Femur (tissue), 1 donor: ENCODE measurements around the gene FOXP4.

Experiments
- DNase-seq: peaks from one replicate; pipeline ENCODE4 v3.0.0-alpha.2; 2017

Gene FOXP4

DNA sequence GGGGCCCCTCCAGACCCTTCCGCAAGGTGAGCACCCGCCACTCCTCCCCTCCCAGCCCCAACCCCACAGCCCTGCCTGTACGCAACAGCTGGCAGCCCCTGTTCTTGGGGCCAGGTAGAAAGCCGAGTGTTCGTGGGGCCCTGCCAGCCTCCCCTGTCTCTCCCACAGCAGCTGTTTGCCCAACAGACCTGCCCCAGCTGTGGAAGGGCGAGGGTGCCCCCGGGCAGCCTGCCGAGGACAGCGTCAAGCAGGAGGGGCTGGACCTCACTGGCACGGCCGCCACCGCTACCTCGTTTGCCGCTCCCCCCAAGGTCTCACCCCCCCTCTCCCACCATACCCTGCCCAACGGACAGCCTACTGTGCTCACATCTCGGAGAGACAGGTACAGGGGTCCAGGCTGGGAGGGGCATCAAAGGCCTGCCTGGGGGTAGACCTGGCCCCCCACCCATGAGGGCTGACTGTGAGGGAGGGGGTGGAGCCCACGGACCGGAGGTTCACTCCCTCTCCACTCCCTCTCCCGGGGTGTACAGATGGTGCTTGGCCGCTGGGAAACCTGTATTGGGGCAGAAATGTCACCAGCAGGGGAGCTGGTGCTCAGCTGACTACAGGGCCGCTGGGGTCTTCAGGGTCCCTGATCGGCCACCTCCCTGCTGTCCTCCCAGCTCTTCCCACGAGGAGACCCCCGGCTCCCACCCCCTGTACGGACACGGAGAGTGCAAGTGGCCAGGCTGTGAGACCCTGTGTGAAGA, 41.1 kb downstream of the FOXP4 start:
- DNase-seq = no peak

DNA sequence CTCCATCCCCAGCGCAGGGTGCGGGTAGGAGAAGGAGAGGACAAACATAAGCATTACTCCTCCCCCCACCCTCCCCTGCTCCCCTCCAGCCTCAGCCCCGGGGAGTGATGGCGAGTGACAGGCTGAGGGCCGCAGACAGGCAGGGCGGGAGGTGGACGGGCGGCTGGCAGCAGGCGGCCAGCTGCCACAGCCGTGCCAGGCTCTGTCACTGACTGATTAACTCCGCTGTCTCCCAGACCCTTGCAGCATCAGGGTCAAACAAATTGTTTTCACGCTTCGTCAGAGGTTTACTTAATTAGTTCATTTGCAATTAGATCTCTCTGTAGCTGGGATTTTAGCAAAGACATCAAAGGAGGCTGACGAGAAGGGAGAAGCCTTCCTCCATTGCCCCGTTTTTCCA, 41.9 kb downstream of the FOXP4 start:
- no peak for DNase-seq

DNA sequence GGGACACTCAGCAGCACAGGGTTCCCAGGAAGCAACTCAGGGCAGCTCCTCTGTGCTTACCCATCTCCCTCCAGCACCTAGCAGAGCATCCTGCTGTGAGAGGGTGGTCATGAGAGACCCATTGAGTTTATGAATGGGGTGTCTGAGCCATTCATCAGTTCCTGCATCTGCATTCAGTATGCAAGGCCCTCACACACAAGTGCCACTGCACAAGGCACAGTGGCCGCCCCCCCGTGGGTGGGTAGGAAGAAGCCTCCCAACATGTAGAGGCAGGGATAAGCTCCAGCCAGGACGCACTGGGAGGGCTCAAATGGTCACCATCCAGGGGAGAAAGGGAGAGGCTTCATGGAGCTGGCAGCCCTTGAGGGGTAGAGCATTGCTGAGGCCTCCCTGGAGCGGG, 43.0 kb downstream of the FOXP4 start:
- no peak for DNase-seq

DNA sequence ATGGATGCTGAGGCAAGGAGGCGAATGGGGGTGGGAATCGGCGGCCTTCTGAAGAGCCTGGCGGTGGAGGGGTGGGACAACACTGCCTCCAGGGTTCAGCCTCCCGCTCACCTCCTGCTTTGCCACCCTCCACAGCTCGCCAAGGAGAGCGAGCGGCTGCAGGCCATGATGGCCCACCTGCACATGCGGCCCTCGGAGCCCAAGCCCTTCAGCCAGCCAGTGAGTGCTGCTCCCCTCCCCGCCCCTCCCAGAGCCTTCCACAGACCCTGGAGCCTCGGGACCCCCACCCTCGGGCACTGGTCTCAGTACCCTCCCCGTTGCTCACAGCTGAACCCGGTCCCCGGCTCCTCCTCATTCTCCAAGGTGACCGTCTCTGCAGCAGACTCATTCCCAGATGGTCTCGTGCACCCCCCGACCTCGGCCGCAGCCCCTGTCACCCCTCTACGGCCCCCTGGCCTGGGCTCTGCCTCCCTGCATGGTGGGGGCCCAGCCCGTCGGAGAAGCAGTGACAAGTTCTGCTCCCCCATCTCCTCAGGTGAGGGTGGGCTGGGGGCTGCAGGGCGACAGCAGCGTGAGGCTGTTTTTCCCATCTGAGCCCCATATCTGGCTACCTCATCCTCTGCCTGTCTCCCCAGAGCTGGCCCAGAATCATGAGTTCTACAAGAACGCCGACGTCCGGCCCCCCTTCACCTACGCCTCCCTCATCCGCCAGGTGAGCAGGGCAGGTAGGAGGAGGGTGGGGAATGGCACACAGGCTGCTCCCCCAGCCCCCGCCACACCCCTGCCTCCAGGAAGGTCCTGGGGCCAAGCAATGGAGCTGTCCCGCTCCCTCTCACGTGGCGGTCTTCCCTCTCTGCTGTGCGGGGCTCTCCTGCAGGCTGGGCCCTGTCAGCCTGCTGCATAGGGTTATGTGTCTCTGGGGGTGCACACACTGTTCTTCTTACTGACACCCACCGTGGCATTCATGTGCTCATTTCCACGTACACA, 43.7 kb downstream of the FOXP4 start:
- DNase-seq = no peak

DNA sequence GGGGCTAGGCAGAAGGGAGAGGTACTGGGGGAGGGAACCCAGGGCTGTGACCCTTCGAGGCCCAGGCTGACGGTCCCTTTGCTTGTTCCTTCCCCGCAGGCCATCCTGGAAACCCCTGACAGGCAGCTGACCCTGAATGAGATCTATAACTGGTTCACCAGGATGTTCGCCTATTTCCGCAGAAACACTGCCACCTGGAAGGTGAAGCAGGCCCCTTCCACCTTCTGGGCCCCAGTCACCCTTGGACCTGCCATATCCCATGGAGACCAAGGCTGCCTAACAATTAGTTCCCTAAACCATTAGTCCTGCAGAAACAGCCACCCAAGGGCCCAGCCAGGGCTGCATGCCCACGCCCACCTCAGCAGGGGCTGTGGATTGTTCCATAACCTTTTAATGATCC, 44.9 kb downstream of the FOXP4 start:
- DNase-seq = no peak

DNA sequence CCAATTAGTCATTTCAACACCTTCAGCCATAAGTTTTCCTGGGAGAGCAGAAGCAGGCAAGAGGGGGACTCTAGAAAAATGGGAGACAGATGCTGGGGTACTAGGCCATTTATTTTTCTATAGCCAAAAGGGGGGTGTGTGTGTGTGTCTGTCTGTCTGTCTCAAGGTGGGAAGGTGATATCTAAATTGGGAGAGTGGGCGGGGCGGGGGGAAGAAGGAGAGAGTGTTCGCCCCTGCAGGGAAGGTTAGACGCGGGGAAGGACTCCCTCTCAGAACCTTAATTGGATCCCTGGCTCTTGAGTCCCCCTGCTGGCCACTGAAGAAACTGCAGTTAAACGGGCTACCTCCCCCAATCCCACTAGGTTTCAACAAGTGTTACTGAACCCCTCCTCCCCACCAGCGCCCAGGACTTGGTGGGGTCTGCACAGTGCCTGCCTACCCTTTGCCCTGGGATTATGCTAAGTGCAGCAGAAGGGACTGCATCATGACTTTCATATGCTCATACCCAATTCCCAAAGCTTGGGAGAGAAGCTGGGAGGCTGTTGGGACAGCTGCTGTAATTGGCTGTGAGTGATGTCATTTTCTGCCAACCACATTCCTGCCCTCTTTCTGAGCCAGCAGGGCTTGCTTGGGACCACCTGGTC, 45.8 kb downstream of the FOXP4 start:
- DNase-seq = peak; percentile 87

DNA sequence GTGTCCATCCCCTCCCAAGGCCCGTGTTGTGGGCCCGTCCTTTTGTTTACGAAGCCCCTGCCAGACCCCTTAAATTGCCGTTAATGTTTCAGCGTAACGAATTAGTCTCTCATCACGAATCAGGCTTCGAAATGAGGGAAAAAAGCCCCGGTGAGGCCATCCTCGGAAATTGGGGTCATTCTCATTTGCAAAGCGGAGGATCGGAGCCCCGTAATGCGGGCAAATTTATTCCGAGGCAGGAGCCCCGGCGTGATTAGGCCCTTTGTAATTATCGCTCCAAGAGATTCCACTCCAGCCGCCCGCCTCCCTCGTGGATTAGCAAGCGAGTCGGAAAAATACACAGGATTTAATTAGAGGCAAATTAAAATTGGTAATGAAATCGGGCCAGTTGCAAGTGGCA, 47.2 kb downstream of the FOXP4 start:
- no peak for DNase-seq

DNA sequence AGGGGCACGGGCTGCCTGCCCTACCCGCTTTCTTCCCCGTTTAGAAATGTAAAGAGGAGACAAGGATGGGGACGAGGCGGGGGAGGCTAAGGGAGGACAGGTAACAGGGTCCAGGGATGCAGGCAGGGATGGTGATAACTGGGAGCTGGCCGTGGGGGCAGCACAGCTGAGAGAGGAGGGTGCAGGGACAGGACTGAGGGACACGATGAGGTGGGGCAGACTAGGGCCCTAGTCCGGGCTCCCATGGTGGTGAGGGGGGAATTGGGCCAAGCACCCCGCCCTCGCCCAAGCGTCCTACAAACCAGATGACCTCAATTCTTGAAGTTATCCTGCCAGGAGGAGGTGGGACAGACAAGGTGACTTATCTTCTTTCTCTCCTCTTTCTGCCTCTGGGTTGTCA, 47.7 kb downstream of the FOXP4 start:
- DNase-seq = no peak

DNA sequence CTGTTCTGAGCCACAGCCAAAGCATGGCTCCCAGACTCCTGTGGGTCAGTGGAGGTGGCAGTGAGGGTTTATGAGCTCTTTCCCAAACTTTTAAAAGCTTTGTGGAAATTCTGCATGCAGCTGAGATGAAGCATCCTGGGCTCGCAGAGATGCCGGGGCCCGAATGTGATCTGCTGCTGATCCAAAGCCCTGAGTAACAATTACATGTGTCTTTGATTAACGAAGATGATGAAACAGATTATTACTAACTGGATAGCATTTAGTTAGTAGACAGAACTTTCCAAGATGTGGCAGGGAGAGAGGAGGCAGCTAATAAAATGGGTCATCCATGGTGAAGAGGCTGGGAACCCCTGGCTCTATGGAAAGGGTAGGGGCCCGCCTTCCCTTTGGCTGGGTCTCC, 48.1 kb downstream of the FOXP4 start:
- DNase-seq = no peak

DNA sequence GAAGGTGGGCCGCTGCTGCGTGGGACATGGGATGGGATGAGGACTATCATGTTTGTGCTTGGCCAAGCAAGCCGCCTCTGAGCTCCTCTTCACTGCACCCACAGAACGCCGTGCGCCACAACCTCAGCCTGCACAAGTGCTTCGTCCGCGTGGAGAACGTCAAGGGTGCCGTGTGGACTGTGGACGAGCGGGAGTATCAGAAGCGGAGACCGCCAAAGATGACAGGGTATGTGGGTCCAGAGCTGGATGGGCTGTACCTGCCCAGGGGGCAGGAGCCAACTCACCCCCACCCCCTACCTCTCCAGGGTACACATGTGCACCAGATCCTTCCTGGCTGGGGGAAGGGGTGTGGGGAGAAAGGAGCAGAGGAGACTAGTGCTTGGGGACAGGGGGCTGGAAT, 48.6 kb downstream of the FOXP4 start:
- no peak for DNase-seq

DNA sequence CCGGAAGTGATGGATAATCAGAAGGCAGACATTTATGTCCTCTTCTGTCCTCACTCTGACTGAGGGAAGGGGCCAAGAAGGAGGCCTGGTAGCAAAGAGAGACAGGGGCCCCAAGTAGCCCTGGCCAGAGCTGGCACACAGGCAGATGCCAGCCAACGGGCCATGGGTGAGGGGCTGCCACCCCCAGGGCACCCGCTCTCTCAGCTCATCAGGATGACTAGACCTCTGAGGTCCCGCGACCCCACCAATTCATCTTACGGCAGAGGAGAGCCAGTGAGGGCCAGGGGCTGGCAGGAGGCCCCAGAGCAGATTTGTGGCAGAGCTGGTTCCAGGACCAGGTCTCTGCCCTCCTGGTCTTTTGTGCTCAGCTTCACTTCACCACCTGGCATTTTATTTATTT, 49.0 kb downstream of the FOXP4 start:
- DNase-seq = no peak

DNA sequence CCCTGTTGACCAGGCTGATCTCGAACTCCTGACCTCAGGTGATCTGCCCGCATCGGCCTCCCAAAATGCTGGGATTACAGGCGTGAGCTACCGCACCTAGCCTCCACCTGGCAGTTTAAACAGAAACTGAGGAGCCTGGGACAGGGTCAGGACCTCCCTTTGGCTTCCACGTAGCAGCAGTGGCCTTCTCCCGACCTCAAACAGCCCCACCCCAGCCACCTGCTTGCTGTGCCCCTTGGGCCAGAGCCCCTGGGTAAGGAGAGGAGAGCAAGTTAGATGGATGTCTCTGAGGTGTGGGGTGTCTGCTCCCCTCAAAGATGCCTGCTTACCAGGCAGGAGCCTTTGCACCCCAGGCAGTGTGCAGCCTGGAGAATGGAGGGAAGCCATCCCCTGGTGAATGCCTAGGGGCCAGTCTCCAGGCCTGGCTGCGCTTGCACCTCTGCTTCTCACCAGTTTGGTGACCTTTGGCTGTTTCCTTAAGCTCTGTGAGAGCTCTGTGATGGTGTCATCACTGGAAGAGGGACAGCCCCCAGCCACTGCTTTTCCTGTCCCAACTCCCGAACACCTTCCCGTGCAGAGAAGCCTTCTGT, 50.0 kb downstream of the FOXP4 start:
- DNase-seq = no peak

DNA sequence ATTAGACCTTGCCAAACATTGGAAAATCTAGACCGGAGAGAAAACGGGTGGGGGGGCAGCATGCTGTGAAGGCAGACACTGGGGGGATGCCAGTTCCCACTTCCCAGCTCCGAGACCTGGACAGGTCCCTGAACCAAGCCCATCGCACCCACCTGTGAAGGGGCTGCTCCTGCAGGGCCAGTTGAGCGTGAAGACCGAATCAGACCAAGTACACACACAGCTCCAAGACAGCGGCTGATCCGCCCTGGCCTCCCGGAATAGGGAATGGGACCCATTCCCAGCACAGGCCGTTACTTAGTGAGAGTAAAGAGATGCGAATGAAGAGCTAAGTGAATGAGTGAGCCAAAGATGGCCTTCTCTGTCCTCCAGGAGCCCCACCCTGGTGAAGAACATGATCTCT, 50.6 kb downstream of the FOXP4 start:
- no peak for DNase-seq

DNA sequence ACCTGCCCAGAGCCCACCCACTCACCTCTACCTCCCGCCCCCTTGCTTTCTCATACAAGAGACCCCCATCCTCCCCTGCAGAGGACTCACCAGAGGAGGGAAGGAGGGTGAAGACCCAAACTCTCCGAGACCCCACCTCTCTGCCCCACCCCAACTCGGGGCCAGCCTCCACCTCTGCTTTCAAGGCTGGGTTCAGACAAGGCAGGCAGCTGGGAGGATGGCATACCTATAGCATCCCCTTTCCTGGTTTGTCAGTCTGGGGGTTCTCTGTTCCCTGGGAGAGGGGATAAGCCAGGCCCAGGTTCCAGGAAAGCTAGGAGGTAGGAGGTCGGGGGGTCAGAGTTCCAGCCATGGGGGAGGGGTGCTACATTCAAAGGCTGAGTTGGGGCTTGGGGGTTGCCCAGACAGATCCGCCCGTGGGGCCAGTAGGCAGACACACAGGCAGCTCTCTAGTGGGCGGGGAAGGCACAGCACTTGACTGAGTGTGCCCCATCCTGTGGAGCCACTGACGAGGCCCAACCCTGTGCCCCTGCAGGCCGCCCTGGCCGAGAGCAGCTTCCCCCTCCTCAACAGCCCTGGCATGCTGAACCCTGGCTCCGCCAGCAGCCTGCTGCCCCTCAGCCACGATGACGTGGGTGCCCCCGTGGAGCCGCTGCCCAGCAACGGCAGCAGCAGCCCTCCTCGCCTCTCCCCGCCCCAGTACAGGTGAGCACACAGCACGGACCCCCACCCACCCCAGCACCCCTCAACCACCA, 51.2 kb downstream of the FOXP4 start:
- no peak for DNase-seq

DNA sequence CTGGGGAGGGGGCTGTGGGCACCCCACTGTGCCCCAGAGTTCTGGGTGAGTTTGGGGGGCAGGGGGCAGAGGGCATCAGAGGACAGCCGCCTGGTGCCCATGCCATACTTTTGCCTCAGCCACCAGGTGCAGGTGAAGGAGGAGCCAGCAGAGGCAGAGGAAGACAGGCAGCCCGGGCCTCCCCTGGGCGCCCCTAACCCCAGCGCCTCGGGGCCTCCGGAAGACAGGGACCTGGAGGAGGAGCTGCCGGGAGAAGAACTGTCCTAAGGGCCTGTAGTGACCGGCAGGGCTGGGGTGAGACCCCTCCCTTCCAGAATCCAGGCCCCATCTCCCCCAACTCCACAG, 52.5 kb downstream of the FOXP4 start:
- DNase-seq = no peak

DNA sequence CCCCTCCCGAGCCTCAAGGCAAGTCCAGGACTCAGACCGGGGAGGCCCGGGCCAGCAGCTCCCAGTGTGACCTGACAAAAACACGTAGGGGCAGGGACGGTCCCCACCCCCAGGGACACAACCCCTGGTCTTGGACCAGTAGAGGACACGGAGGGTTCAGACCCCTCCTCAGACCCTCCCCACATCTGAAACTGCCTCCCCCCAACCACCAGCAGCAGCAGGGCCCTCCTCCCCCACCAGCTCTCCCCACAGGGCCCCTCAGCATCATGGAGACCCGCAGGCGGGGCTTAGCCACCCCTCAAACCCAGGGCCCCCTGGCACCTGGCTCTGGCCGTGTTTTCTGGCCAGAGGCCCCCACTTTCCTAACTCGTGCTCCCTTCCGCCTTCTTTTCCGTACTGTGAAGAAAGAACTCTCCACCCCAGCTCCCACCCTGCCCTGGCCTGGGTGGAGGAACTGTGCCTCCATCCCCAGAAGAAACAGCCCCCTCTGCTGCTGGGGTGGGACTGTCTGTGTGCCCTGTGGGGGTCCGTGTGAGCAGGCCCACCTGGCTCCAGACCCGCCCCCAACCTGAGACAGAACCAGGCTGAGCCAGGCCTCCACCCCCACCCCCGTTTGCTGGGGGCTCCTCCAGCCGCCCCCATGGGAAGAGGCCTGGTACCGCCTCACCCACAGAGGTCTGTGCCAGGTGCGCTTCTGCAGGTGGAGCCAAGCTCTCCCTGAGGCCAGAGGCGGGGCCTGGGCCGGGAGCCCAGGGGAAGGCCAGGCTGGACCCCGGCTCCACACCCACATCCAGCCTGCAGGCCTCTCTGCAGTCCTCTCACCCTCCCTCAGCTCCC, 53.1 kb downstream of the FOXP4 start:
- peak; percentile 26 for DNase-seq

DNA sequence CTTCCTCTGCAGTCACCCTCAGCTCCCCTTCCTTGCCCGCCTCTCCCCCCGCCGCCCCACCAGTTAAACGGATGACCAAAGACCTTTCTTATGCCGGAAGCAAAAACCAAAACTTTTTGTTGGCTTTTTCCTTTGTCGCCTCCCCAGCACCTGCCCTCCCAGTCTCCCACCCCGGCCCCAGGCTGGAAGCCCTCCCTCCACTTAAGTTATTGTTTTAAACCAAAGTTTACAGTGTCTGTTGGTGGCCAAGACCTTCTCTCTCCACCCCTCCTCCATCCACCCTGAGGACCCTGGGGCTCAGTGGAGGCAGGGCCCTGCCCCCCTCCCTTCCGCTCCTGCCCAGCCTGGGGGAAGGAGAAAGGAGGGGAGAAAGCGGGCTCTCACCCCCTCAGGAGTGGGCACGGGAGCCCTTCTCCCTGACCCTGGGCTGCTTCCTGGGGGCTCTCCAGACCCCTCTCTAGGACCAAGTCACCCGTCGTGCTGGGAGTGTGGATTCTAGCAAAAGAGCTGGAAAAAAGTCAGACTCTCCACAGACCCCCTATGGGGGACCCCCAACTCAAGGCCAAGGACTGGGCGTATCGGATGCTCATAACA, 53.8 kb downstream of the FOXP4 start:
- DNase-seq = peak; percentile 17

DNA sequence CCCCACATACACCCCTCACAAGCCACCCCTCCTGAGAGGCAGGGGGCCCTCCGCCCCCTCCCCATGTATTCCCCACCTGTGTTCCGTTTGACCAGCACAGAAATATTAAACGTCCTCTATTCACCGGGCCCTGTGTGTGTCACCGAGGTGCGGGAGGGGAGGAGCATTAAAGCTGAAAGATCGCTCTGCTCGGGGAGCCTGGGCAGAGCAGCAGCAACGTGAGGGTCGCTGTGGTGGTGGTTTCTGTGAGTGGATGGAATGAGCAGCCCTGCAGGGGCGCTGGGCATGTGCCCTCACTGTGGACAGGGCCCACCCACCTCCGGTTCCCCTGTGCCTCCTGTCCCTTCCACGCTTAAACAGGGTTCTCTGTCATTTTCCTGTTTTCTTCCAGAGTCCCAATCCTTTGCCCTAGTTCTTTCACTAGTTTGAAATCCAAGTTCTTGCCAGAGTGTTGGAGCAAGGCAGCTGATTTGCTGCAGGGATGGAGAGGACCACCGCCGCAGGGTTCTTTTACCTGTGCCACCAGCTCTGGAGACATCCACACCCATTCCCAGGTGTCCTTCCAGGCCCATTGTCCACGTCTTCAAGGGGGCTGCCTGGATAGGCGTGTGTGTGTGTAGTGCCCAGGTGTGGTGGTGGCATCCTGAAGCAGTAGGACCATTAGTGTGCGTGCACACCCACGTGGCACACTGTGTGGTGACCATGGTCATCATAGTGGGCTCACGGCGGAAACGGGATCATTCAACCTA, 54.5 kb downstream of the FOXP4 start:
- DNase-seq = peak; percentile 21

DNA sequence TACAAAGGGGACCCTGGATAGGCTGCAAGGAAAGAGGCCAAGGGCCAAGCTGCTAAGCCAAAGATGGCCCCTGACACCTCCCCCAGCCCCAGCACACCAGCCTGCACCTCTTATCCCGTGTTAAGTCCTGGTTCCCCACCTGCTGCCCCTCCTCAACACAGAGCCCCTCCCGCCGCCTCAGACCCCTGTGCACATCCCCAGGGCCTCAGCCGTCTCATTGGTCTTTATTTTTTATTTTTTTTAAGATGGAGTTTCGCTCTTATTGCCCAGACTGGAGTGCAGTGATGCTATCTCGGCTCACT, 55.0 kb downstream of the FOXP4 start:
- no peak for DNase-seq

DNA sequence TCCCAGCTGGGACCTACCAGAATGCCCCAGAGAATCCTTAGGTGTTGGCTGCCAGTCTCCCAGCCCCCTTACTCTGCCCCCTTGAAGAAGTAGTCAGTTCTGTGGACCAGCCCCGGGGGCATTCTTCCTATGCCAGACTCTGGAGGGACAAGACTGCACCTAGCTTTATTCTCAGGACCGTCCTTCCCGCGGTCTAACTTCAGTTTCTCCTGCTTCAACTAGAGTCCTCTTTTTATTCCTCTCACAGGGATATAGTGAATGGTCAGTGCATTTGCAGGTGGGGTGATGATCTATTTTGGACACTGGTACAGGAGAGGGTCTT, 56.2 kb downstream of the FOXP4 start:
- peak; percentile 29 for DNase-seq
